Measurements from ENCODE around the gene P2RY10. TPM values are rescaled to one million over a fixed set of nuclear protein-coding genes. Genes with fewer than 3 reads are reported as not detected.

P2RY10 gene, protein sequence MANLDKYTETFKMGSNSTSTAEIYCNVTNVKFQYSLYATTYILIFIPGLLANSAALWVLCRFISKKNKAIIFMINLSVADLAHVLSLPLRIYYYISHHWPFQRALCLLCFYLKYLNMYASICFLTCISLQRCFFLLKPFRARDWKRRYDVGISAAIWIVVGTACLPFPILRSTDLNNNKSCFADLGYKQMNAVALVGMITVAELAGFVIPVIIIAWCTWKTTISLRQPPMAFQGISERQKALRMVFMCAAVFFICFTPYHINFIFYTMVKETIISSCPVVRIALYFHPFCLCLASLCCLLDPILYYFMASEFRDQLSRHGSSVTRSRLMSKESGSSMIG
- total RNA-seq (under 1 TPM in 5 of 6 donors, not detected in 1; 0.12 to 0.41 (median 0.14) TPM), polyA plus RNA-seq (under 1 TPM in 1 of 2 donors, not detected in 1; 0.14 TPM)

DNA sequence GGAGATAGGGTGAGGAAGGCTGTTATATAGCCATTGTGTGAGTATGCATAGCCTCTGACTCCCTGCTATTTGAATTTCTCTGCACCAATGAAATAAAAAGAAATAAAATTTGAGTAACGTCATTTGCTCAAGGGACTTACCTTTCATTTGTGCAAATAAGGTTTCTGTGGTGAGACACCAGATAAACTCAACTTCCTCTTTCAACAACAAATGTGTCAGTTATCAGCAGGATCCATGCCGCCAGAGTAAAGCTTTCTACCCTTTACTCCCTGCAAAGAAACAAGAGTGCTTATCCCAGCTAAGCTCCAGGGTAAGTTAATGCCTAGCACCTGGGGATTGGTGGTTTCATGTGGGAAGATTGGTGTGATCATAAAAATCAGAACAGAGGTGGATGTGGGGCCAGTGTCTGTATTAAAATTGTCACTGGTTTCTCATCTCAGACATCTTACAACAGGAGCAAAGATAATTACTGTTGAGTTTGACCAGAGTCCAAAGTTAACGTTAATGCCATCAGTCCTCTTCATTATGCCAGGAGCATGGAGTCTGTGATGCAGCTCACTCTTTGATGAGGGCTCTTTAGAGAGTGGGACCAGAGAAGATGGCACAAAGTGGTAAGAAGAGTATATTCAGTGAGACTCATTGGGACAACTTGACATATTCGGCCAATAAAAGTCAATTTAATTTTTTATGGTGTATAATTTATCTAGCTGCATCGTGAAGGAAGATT is at the start of gene P2RY10:
TSS of gene P2RY10 (plus strand) at position 206 of the 727 bp plus-strand sequence. CDS start 15,130 bp downstream, outside the sequence.
- DNase-seq, result no peak
- intact Hi-C loops (cut with DNase I), result no loop called here

DNA sequence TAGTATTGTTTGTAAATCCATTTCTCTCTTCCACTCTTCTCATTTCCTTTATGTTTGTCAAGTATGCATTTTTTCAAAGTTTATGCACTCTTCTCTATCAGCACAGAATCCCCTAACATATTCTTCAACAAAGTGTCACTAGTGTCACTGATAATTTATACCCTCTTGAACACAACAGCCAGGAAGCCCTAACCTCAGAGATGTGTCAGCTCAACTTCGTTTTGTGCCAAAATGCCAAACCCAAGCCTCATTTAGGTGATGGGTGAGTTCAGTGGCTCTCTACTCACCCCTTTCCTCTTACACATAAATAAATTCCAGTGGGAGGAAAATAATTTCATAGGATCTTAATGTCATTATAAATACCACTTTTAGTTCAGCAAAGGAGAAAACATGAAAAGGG is 22.4 kb upstream of the P2RY10 start:
- Histone ChIP-seq H3K27ac (no peak overlapping the region), H3K36me3 (no peaks in the 10 kb centered on the region), H3K9me3 (no peaks in the 10 kb centered on the region), H3K27me3 (peaks cover 0 to 7% (median 2%) of the 10 kb centered on the region in 4 donors), H3K4me3 (no peak overlapping the region), H3K4me1 (no peaks in the 10 kb centered on the region)
- 12 to 32% methylated on average over 1 of the region's 1 CpG for WGBS, 2 donors
- no peak for DNase-seq
- intact Hi-C loops (cut with DNase I), result no loop called here
- TF ChIP-seq, protein P1, sequence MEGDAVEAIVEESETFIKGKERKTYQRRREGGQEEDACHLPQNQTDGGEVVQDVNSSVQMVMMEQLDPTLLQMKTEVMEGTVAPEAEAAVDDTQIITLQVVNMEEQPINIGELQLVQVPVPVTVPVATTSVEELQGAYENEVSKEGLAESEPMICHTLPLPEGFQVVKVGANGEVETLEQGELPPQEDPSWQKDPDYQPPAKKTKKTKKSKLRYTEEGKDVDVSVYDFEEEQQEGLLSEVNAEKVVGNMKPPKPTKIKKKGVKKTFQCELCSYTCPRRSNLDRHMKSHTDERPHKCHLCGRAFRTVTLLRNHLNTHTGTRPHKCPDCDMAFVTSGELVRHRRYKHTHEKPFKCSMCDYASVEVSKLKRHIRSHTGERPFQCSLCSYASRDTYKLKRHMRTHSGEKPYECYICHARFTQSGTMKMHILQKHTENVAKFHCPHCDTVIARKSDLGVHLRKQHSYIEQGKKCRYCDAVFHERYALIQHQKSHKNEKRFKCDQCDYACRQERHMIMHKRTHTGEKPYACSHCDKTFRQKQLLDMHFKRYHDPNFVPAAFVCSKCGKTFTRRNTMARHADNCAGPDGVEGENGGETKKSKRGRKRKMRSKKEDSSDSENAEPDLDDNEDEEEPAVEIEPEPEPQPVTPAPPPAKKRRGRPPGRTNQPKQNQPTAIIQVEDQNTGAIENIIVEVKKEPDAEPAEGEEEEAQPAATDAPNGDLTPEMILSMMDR (IDR thresholded peaks at IDR 0.05), result no peak
- no peak for FAIRE-seq
- no peak for ATAC-seq

More for the DNA sequence above, at the start of gene P2RY10:
- Histone ChIP-seq H3K36me3 (no peaks in the 10 kb centered on the region), H3K4me1 (no peaks in the 10 kb centered on the region), H3K9me3 (no peaks in the 10 kb centered on the region), H3K27ac (no peak within 1 kb of the TSS), H3K27me3 (peaks cover 0 to 18% (median 4%) of the 10 kb centered on the region in 4 donors), H3K4me3 (no peak within 1 kb of the TSS)
- FAIRE-seq (no peak), ATAC-seq (no peak)
- 31 to 38% methylated on average over 5 of the region's 5 CpGs for WGBS, 2 donors
- TF ChIP-seq, protein P1 (IDR thresholded peaks at IDR 0.05), result no peak

DNA sequence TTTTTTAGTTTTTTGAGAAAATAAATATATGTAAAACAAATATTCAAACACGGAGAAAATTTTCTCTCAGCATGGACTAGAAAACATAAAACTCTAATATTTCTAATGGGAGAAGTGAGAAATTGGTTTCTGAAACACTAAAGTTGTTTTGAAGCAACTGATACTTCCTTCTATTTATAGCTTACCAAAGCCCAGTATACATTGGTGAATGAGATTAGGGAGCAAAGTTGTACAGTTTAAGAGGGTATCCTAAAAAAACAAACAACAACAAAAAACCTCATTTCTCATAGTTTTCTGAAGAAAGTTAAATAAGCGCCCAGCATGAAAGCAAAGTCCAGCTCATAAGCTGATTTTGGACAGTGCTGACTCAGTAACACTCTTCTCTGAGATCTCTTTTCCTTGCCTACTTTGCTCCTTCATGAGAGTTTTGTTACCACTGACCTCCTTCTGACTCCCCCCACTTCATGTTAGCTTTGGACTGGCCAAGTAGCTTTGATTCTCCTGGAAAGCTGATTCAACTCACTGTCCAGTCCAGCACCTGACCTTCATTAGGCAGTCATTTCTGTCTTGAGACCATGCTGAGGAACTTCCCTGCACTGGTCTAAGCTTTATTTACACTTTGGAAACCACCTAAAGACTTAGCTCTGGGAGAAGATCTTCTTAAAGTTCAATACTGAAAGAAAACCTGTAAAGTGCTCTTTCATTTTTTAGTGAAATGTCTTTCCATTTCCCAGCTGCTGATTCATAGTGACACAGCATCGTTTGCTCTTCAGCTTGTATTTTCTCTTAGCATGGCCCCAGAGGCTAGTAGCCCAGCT is 21.8 kb upstream of the P2RY10 start:
- DNase-seq (no peak), FAIRE-seq (no peak), ATAC-seq (no peak)
- no peaks in the 10 kb centered on the region for H3K4me1 ChIP-seq
- no peaks in the 10 kb centered on the region for H3K9me3 ChIP-seq
- H3K27me3 ChIP-seq, result peaks cover 0 to 5% (median 2%) of the 10 kb centered on the region in 4 donors
- no peak overlapping the region for H3K4me3 ChIP-seq
- no peak overlapping the region for H3K27ac ChIP-seq
- TF ChIP-seq, protein P1 (IDR thresholded peaks at IDR 0.05), result no peak
- intact Hi-C loops (cut with DNase I), result no loop called here
- no peaks in the 10 kb centered on the region for H3K36me3 ChIP-seq
- 37 to 49% methylated on average over 3 of the region's 3 CpGs for WGBS, 2 donors

DNA sequence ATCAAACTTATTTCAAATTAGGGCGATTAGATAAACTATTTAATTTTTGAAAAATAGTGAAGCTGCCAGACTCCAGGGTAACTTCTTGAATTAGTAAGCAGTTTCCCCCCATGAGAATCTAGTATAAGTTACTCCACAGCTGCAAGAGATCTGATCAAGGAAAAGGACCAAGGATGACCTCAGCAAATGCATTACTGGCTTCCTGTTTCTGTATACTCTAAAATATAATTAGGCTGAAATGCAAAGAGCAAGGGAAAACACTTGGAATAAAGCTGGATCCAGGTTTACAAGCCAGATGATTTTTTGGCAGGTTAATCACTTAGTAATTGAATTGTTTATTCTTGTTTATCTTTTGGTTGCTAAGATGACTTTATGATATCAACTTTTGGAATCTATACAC is 13.4 kb upstream of the P2RY10 start:
- Histone ChIP-seq H3K4me1 (no peaks in the 10 kb centered on the region), H3K36me3 (no peaks in the 10 kb centered on the region), H3K9me3 (no peaks in the 10 kb centered on the region), H3K27me3 (no peaks in the 10 kb centered on the region), H3K4me3 (no peak overlapping the region), H3K27ac (no peak overlapping the region)
- FAIRE-seq (no peak), ATAC-seq (no peak), DNase-seq (no peak)
- WGBS, 2 donors, result 22 to 27% methylated on average over 1 of the region's 1 CpG
- intact Hi-C loops (cut with DNase I), result no loop called here
- TF ChIP-seq, protein P1 (IDR thresholded peaks at IDR 0.05), result no peak
